ENCODE results near the gene TMEM87A. TPM values are rescaled to one million over a fixed set of nuclear protein-coding genes. Genes with fewer than 3 reads are reported as not detected.

Gene TMEM87A
- total and polyA plus RNA-seq, 8 donors = 11.8 to 128 (median 31.2) TPM

GRCh38 chr15:42220216-42220615 is 53.0 kb downstream of the TMEM87A start:
- intact Hi-C loops (cut with DNase I; ENCODE audit: low total_unique reads) = no loop called here

DNA sequence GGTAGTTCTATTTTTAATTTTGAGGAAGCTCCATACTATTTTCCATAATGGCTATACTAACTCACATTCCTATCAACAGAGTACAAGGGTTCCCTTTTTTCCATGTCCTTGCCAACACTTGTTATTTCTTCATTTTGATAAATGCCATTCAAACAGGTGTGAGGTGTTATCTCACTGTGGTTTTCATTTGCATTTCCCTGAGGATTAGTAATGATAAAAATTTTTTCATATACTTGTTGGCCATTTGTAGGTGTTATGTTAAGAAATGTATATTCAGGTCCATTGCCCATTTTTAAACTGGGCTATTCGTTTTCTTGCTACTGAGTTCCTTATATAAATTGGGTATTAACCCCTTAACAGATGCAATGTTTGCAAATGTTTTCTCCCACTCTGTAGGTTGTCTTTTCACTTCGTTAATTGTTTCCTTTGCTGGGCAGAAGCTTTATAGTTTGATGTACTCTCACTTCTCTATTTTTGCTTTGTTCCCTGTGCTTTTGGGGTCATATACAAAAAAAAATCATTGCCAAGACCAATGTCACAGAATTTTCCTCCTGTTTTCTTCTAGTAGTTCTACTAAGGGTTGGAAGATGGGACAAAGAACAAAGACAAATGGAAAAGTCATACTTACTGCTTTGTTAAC is 54.2 kb downstream of the TMEM87A start:
- TF ChIP-seq POLR2A (IDR thresholded peaks at IDR 0.05) (no peak), POLR2AphosphoS5 (IDR thresholded peaks at IDR 0.05) (no peak), EP300 (IDR thresholded peaks at IDR 0.05) (no peak)
- TF ChIP-seq, protein P1, sequence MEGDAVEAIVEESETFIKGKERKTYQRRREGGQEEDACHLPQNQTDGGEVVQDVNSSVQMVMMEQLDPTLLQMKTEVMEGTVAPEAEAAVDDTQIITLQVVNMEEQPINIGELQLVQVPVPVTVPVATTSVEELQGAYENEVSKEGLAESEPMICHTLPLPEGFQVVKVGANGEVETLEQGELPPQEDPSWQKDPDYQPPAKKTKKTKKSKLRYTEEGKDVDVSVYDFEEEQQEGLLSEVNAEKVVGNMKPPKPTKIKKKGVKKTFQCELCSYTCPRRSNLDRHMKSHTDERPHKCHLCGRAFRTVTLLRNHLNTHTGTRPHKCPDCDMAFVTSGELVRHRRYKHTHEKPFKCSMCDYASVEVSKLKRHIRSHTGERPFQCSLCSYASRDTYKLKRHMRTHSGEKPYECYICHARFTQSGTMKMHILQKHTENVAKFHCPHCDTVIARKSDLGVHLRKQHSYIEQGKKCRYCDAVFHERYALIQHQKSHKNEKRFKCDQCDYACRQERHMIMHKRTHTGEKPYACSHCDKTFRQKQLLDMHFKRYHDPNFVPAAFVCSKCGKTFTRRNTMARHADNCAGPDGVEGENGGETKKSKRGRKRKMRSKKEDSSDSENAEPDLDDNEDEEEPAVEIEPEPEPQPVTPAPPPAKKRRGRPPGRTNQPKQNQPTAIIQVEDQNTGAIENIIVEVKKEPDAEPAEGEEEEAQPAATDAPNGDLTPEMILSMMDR (IDR thresholded peaks at IDR 0.05) = no peak
- no peak overlapping the region for H3K4me3 ChIP-seq
- no peaks in the 10 kb centered on the region for H3K9me3 ChIP-seq
- peaks cover 45 to 96% (median 87%) of the 10 kb centered on the region in 4 donors for H3K36me3 ChIP-seq
- intact Hi-C loops (cut with DNase I; ENCODE audit: low total_unique reads) = no loop called here
- H3K4me1 ChIP-seq = no peaks in the 10 kb centered on the region
- no peaks in the 10 kb centered on the region for H3K27me3 ChIP-seq
- H3K27ac ChIP-seq = no peak overlapping the region
- 6 to 26% (median 13%) methylated on average over 2 of the region's 2 CpGs for WGBS, 5 donors
- no peak for DNase-seq

More at GRCh38 chr15:42220216-42220615, 53.0 kb downstream of the TMEM87A start:
- H3K27ac ChIP-seq = no peak overlapping the region
- H3K27me3 ChIP-seq = no peaks in the 10 kb centered on the region
- no peak overlapping the region for H3K4me3 ChIP-seq
- 47 to 48% (median 47%) methylated on average over 2 of the region's 2 CpGs for WGBS, 5 donors
- H3K4me1 ChIP-seq = no peaks in the 10 kb centered on the region
- H3K36me3 ChIP-seq = peaks cover 44 to 96% (median 91%) of the 10 kb centered on the region in 4 donors
- DNase-seq = no peak
- TF ChIP-seq, protein P1 (IDR thresholded peaks at IDR 0.05) = no peak
- no peak for TF ChIP-seq POLR2A (IDR thresholded peaks at IDR 0.05)
- no peaks in the 10 kb centered on the region for H3K9me3 ChIP-seq

GRCh38 chr15:42217568-42217967 is 55.7 kb downstream of the TMEM87A start:
- no peak for DNase-seq
- 84 to 94% (median 87%) methylated on average over 2 of the region's 2 CpGs for WGBS, 5 donors
- Histone ChIP-seq H3K36me3 (peaks cover 45 to 96% (median 86%) of the 10 kb centered on the region in 4 donors), H3K9me3 (no peaks in the 10 kb centered on the region), H3K27ac (no peak overlapping the region), H3K4me1 (no peaks in the 10 kb centered on the region), H3K27me3 (no peaks in the 10 kb centered on the region), H3K4me3 (no peak overlapping the region)
- intact Hi-C loops (cut with DNase I; ENCODE audit: low total_unique reads) = no loop called here
- TF ChIP-seq POLR2A (IDR thresholded peaks at IDR 0.05) (no peak), POLR2AphosphoS5 (IDR thresholded peaks at IDR 0.05) (no peak), EP300 (IDR thresholded peaks at IDR 0.05) (no peak)
- TF ChIP-seq, protein P1 (IDR thresholded peaks at IDR 0.05) = no peak

- no peaks in the 10 kb centered on the region for H3K27me3 ChIP-seq
- H3K4me3 ChIP-seq = no peak overlapping the region
- no peak for DNase-seq
- no peaks in the 10 kb centered on the region for H3K4me1 ChIP-seq
- no peaks in the 10 kb centered on the region for H3K9me3 ChIP-seq
- intact Hi-C loops (cut with DNase I; ENCODE audit: low total_unique reads) = no loop called here
- TF ChIP-seq POLR2A (IDR thresholded peaks at IDR 0.05) = no peak
- WGBS, 5 donors = 83 to 91% (median 85%) methylated on average over 4 of the region's 4 CpGs
- H3K27ac ChIP-seq = no peak overlapping the region
- peaks cover 45 to 96% (median 90%) of the 10 kb centered on the region in 4 donors for H3K36me3 ChIP-seq
Measured at GRCh38 chr15:42215913-42216829, 57.1 kb downstream of the TMEM87A start.

Data from stomach (tissue), 9 donors.